HFFc6 (cell line): Measurements from ENCODE around the gene ADCY9. TPM values are rescaled to one million over a fixed set of nuclear protein-coding genes. Genes with fewer than 3 reads are reported as not detected.

Experiments used
- DNase-seq: peaks from one replicate; pipeline ENCODE4 v3.0.0-alpha.2; 2018
- H3K27ac Mint-ChIP-seq: 2 replicates; pipeline ENCODE4 v1.8.0; 2020; ENCODE audit warnings: mild to moderate bottlenecking, mixed read lengths
- H3K27me3 Mint-ChIP-seq: 2 replicates; pipeline ENCODE4 v1.8.0; 2021; ENCODE audit warnings: mild to moderate bottlenecking, moderate library complexity, mixed read lengths; ENCODE audit not compliant: insufficient read depth
- H3K36me3 Mint-ChIP-seq: 2 replicates; pipeline ENCODE4 v1.8.0; 2021; ENCODE audit warnings: low read depth, mixed read lengths
- H3K4me1 Mint-ChIP-seq: 2 replicates; pipeline ENCODE4 v1.8.0; 2020; ENCODE audit warnings: low read depth, mixed read lengths
- H3K4me3 Mint-ChIP-seq: 2 replicates; pipeline ENCODE4 v1.8.0; 2020; ENCODE audit warnings: mild to moderate bottlenecking, moderate library complexity, mixed read lengths
- H3K9me3 Mint-ChIP-seq: 2 replicates; pipeline ENCODE4 v1.8.0; 2020; ENCODE audit warnings: mild to moderate bottlenecking, mixed read lengths
- total RNA-seq, 6 experiments: library from RNA; stranded (reverse); fragmentation: NEBNext Ultra II Directional; extraction: Animal tissue kit (Norgen Biotek cat#: 25700); gene quantifications; 2 replicates in 1 of 6; 3 replicates in 5 of 6; pipeline ENCODE4 v1.2.3, GENCODE V29; 2021
- TF ChIP-seq, protein P1 (sequence below): fragments of 200-600 bp; sonication (generic); IDR thresholded peaks from 2 replicates; pipeline ENCODE4 v1.5.0; 2021; ENCODE audit warnings: antibody characterized with exemption, mild to moderate bottlenecking

The ADCY9 gene
- total RNA-seq, 6 experiments from 2014 or later = 20.8 to 24.8 (median 22.6) TPM

DNA sequence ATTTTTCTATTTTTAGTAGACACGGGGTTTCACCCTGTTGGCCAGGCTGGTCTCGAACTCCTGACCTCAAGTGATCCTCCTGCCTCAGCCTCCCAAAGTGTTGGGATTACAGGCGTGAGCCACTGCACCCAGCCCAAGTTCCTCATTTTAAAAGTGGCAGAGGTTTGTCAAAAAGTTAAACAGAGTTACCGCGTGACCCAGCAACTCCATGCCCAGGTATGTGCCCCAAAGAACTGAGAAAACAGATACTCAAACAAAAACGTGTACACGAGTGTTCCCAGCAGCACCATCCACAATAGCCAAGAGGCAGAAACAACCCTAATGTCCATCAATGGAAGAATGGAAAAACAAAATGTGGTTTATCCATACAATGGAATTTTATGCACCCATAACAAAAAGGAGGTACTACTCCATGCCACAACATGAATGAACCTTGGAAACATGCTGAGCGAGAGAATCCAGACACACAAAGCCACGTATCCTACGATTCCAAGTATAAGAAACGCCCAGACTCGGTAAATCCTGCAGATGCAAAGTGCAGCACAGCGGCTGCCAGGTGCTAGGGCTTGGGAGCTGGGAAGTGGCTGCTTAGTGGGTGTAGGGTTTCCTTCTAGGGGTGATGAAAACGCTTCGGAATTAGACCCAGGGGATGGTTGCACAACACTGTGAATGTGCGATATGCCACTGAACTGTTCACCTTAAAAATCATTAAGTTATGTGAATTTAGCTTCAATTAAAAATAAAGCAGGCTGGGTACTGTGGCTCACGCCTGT lies 24.8 kb downstream of the ADCY9 start:
- DNase-seq = no peak
- TF ChIP-seq, protein P1, sequence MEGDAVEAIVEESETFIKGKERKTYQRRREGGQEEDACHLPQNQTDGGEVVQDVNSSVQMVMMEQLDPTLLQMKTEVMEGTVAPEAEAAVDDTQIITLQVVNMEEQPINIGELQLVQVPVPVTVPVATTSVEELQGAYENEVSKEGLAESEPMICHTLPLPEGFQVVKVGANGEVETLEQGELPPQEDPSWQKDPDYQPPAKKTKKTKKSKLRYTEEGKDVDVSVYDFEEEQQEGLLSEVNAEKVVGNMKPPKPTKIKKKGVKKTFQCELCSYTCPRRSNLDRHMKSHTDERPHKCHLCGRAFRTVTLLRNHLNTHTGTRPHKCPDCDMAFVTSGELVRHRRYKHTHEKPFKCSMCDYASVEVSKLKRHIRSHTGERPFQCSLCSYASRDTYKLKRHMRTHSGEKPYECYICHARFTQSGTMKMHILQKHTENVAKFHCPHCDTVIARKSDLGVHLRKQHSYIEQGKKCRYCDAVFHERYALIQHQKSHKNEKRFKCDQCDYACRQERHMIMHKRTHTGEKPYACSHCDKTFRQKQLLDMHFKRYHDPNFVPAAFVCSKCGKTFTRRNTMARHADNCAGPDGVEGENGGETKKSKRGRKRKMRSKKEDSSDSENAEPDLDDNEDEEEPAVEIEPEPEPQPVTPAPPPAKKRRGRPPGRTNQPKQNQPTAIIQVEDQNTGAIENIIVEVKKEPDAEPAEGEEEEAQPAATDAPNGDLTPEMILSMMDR = no peak
- Mint-ChIP-seq H3K9me3 (no peaks in the 10 kb centered on the region), H3K27me3 (no peaks in the 10 kb centered on the region; the same call in 1 of the 2 replicates), H3K4me1 (peaks cover 18% of the 10 kb centered on the region; the same call in 1 of the 2 replicates), H3K4me3 (no peak overlapping the region), H3K27ac (no peak overlapping the region; the same call in 1 of the 2 replicates), H3K36me3 (no peaks in the 10 kb centered on the region)

DNA sequence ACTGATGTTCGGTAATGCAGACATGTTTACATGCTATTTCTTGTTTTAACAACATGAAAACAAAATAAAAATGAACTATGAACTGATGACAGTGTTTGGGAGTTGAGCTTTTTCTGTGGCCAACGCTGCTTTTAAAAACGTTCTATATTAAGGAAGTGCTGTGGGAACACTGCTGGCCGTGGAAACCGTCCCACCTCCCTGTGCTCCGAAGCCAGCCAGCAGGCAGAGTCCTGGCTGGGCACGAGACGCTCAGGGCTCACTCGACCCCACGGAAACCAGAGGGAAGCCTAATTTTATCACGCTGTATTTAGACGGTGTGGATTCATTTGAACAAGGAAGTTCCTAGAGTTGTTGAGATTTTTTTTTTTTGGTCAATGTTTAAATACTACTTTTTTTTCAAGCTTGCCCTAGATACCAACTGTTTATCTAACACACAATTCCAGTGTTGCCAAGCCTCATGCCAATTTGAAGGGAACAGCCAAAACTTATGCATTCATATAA lies 25.8 kb downstream of the ADCY9 start:
- no peak for DNase-seq
- TF ChIP-seq, protein P1 = no peak
- Mint-ChIP-seq H3K9me3 (no peaks in the 10 kb centered on the region), H3K36me3 (peaks cover 6% of the 10 kb centered on the region; the same call in 1 of the 2 replicates), H3K4me3 (peak overlapping the region; percentile 26; the same call in 1 of the 2 replicates), H3K27me3 (no peaks in the 10 kb centered on the region; the same call in 1 of the 2 replicates), H3K4me1 (peaks cover 18% of the 10 kb centered on the region; the same call in 1 of the 2 replicates), H3K27ac (peak overlapping the region; percentile 49; the same call in 1 of the 2 replicates)

DNA sequence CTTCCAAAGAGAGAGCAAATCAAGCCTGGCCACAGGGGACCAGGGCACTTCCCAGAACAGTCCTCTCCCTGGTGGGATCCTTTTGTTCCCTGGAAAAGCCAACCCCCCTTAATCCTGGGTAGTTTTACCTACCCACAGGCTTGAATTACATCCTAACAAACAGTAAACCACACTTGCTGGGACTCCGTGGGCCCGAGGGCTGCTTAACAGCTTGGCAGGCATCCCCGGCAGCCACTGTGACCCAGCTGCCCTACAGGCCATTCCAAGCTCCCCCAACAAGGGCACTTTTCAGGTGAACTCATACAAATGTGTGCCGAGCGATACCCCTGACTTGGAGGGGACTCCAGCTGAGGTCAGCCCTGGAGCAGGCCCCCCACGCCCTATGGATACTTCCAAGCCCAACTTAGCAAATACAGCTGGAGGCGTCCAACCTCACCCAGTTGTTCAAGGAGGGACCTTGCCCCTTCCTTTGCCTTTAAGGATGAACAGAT lies 26.4 kb downstream of the ADCY9 start:
- Mint-ChIP-seq H3K4me1 (peaks cover 18% of the 10 kb centered on the region; the same call in 1 of the 2 replicates), H3K9me3 (no peaks in the 10 kb centered on the region), H3K4me3 (no peak overlapping the region), H3K27me3 (no peaks in the 10 kb centered on the region; the same call in none of the 2 replicates), H3K36me3 (peaks cover 6% of the 10 kb centered on the region; the same call in 1 of the 2 replicates), H3K27ac (no peak overlapping the region)
- no peak for DNase-seq
- TF ChIP-seq, protein P1 = no peak

DNA sequence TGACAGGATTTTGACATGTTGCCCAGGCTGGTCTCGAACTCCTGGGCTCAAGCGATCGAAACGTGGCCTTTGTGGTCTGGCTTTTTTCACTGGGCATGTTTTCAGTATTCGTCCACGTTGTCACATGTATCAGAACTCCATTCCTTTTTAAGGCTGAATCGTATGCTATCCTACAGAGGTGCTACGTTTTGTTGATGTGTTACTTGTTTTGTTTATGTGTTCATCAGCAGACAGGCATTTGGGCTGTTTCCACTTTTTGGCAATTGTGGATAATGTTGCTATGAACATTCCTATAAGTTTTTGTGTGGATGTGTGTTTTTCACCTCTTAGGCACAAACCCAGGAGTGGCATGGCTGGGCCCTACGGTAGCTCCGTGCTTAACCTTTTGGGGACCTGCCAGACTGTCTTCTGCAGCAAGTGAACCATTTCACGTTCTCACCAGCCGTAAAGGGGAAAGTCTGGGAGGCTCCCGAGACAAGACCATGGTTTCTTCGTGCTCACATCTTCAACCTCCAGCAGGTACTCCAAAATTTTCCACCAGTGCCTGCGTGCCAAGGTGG lies 26.9 kb downstream of the ADCY9 start:
- H3K4me3 Mint-ChIP-seq = no peak overlapping the region
- no peak overlapping the region for H3K27ac Mint-ChIP-seq
- peaks cover 6% of the 10 kb centered on the region; the same call in 1 of the 2 replicates for H3K36me3 Mint-ChIP-seq
- no peak for DNase-seq
- no peaks in the 10 kb centered on the region for H3K9me3 Mint-ChIP-seq
- no peaks in the 10 kb centered on the region; the same call in none of the 2 replicates for H3K27me3 Mint-ChIP-seq
- TF ChIP-seq, protein P1 = no peak
- peaks cover 16% of the 10 kb centered on the region; the same call in 1 of the 2 replicates for H3K4me1 Mint-ChIP-seq

DNA sequence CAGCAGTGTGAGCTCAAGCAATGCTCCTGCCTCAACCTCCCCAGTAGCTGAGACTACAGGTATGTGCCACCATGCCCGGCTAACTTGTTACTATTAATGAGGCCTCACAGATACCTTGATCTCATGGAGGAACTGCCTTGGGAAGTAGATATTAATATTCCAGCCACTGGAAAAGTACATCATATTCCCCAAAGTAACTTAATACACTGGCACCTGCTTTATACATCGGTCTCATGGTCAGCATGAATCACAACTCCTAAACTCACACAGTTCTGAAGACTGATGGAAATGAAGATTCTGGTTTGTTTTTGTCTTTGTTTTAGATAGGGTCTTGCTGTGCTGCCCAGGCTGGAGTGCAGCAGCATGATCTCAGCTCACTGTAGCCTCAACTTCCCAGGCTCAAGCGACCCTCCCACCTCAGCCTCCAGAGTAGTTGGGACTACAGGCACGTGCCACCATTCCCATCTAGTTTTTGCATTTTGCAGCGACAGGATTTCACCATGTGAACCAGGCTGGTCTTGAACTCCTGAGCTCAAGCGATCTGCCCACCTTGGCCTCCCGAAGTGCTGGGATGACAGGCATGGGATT lies 28.2 kb downstream of the ADCY9 start:
- no peaks in the 10 kb centered on the region; the same call in none of the 2 replicates for H3K27me3 Mint-ChIP-seq
- DNase-seq = no peak
- no peaks in the 10 kb centered on the region for H3K9me3 Mint-ChIP-seq
- TF ChIP-seq, protein P1 = no peak
- H3K36me3 Mint-ChIP-seq = peaks cover 13% of the 10 kb centered on the region; the same call in 1 of the 2 replicates
- H3K27ac Mint-ChIP-seq = no peak overlapping the region
- H3K4me3 Mint-ChIP-seq = no peak overlapping the region
- H3K4me1 Mint-ChIP-seq = peaks cover 12% of the 10 kb centered on the region; the same call in 1 of the 2 replicates
